Measurements from ENCODE around the gene KIF5C. TPM values are rescaled to one million over a fixed set of nuclear protein-coding genes. Genes with fewer than 3 reads are reported as not detected.

Gene KIF5C
- total RNA-seq, 2 donors from 2014 or later = 23.9 to 29.1 TPM

- Mint-ChIP-seq H3K36me3 (ENCODE audit: insufficient read depth in 2 of 2) (no peaks in the 10 kb centered on the region), H3K4me3 (no peak overlapping the region), H3K9me3 (peaks cover 2% of the 10 kb centered on the region in 2 donors), H3K27ac (no peak overlapping the region), H3K4me1 (ENCODE audit: low read depth) (peaks cover 8% of the 10 kb centered on the region), H3K27me3 (ENCODE audit: low read depth) (peaks cover 6% of the 10 kb centered on the region)
- no peak for ATAC-seq (replicated peaks in 1 of 2)
- no peak for DNase-seq
These were observed 189.4 kb downstream of the KIF5C start for GRCh38 chr2:149064365-149064841.

DNA sequence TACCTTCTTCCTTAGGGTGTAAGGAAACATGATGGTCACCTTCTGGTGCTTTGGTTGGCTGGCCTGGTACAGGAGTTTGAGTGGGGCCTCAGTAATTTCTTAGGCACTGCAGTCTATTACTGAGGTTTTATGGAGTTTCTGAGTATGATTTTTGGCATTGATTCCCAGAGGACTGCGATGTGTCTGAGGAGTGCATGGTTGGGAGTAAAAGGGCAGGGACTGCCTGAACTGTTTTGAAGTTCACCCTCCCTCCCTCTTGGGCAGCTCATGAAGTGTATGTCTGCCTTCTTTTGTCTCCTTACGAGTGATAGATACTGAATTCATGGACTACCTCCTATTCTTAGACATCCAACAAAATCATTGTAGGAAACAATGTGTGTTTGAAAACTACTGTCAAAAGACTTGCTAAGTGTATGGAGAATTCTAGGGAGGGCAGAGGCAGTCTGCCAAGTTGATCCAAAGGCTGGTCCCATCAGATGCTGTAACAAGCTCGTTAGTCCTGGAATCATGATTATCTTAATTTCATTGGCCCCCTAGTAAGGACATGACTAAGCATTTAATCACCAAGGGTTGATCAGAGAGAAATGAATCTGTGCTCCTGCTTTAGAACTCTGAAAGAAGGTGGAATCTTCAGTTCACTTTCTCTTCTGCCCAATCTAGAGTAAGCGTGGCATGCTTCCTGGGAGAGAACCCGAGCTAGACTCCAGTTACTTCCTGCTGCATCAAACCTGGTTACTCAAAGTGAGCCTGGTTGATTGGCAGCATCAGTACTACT lies 190.0 kb downstream of the KIF5C start:
- Mint-ChIP-seq H3K4me1 (ENCODE audit: low read depth) (peaks cover 15% of the 10 kb centered on the region), H3K9me3 (peaks cover 2% of the 10 kb centered on the region in 2 donors), H3K27ac (no peak overlapping the region), H3K36me3 (ENCODE audit: insufficient read depth in 2 of 2) (no peaks in the 10 kb centered on the region), H3K27me3 (ENCODE audit: low read depth) (peaks cover 8% of the 10 kb centered on the region), H3K4me3 (no peak overlapping the region)
- DNase-seq = no peak
- no peak for ATAC-seq (replicated peaks in 1 of 2)

- Mint-ChIP-seq H3K27me3 (ENCODE audit: low read depth) (peaks cover 16% of the 10 kb centered on the region), H3K9me3 (peaks cover 2% of the 10 kb centered on the region in 2 donors), H3K27ac (no peak overlapping the region), H3K36me3 (ENCODE audit: insufficient read depth in 2 of 2) (no peaks in the 10 kb centered on the region), H3K4me3 (peak overlapping the region in 1 of 2 donors; percentile 47), H3K4me1 (ENCODE audit: low read depth) (peaks cover 17% of the 10 kb centered on the region)
- DNase-seq (no peak), ATAC-seq (replicated peaks in 1 of 2) (no peak)
These were observed 193.4 kb downstream of the KIF5C start for GRCh38 chr2:149068225-149068995.

DNA sequence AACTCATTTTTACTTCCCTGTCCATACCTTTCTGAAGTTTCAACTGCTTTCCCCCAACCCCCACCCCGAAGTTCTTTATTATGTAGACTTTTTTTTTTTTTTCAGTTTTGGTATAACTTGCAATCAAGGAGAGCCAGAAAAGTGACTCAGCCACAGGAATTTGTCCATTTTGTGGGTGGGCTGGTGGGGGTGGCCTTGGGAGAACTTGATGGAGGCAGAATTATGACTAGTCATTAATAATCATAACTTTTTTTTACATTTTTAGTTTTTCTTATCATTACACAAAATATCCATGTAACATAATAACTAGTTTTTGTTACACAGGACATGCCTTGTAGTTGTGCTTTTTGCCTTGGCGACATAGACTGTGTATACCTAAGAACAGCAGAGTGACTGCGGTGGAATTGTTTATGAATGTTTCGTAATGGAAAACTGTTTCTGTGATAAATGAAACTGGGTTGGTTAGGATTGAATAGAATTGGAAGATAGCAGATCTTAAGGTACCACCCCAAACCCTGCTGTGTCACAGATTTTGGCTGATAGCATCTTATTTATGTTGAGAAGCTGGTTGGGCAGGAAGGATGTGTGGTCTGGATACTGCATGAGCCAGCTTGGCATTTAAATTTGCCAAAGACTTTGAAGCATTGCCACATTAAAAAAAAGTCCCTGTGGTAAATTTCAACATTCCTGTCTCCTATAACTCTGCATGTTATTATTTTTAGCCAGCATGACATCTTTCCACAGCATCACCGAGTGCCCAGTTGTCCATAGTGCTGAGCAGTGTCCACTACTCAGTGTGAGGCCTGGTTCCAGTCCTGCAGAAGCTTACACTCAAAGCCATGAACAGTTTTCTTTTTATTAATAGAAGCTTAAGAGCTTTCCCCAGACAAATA lies 194.2 kb downstream of the KIF5C start:
- Mint-ChIP-seq H3K9me3 (peaks cover 2% of the 10 kb centered on the region in 2 donors), H3K4me3 (peak overlapping the region; percentile 2 to 47), H3K27ac (peak overlapping the region; percentile 83), H3K27me3 (ENCODE audit: low read depth) (peaks cover 22% of the 10 kb centered on the region), H3K36me3 (ENCODE audit: insufficient read depth in 2 of 2) (no peaks in the 10 kb centered on the region), H3K4me1 (ENCODE audit: low read depth) (peaks cover 17% of the 10 kb centered on the region)
- ATAC-seq (replicated peaks in 1 of 2) (peak; percentile 94), DNase-seq (peak; percentile 18 to 21)

DNA sequence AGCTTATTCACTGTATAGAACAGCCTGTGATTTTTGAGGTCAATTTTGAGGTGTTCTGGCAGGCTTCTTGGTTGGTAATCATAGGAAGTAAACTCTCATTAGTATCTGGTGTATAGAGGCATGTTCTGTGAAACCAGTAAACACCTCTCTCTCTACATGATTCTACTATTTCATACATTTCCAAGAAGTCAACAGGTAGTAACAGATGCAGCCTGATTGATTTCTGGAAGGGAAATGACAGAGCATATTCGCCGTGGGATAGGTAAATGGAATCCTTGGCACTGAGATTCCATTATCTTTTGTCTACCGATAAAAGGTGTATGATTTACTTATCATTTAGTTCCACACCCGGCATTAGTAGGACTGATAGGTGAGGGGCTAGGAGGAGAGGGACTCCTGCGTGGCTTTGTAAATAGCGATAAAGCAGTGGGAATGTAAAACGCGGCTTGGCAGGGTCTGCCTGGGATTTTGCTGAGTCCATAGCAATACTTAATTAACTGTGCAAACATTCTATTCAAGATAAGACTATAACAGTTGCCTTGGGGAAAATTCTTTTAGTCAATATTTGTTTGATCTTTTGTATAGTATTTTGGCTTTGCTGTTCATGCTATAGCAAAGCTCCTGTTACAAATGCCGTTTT lies 195.8 kb downstream of the KIF5C start:
- Mint-ChIP-seq H3K4me1 (ENCODE audit: low read depth) (peaks cover 17% of the 10 kb centered on the region), H3K36me3 (ENCODE audit: insufficient read depth in 2 of 2) (no peaks in the 10 kb centered on the region), H3K9me3 (peaks cover 2% of the 10 kb centered on the region in 2 donors), H3K27ac (no peak overlapping the region), H3K27me3 (ENCODE audit: low read depth) (peaks cover 29% of the 10 kb centered on the region), H3K4me3 (no peak overlapping the region)
- DNase-seq = no peak
- ATAC-seq (replicated peaks in 1 of 2) = no peak

GRCh38 chr2:149075105-149075504 lies 200.1 kb downstream of the KIF5C start:
- ATAC-seq (replicated peaks in 1 of 2) (no peak), DNase-seq (no peak)
- peaks cover 2% of the 10 kb centered on the region for H3K4me1 Mint-ChIP-seq (ENCODE audit: low read depth)
- H3K9me3 Mint-ChIP-seq = no peaks in the 10 kb centered on the region
- no peaks in the 10 kb centered on the region for H3K36me3 Mint-ChIP-seq (ENCODE audit: insufficient read depth in 2 of 2)
- H3K4me3 Mint-ChIP-seq = no peak overlapping the region
- peaks cover 34% of the 10 kb centered on the region for H3K27me3 Mint-ChIP-seq (ENCODE audit: low read depth)
- H3K27ac Mint-ChIP-seq = no peak overlapping the region

GRCh38 chr2:149075853-149076252 lies 200.8 kb downstream of the KIF5C start:
- H3K9me3 Mint-ChIP-seq = no peaks in the 10 kb centered on the region
- H3K4me3 Mint-ChIP-seq = no peak overlapping the region
- no peaks in the 10 kb centered on the region for H3K36me3 Mint-ChIP-seq (ENCODE audit: insufficient read depth in 2 of 2)

More at GRCh38 chr2:149075853-149076252, 200.8 kb downstream of the KIF5C start:
- DNase-seq (no peak), ATAC-seq (replicated peaks in 1 of 2) (no peak)
- Mint-ChIP-seq H3K27ac (no peak overlapping the region), H3K4me1 (ENCODE audit: low read depth) (no peaks in the 10 kb centered on the region), H3K27me3 (ENCODE audit: low read depth) (peaks cover 30% of the 10 kb centered on the region)

Other genes with a start within 250 kb of the KIF5C start
- gene EPC2, start 230.5 kb upstream of the KIF5C start, total RNA-seq = 10 to 100 TPM; 33.2 to 37.2 TPM
- gene LYPD6B, start 163.5 kb downstream of the KIF5C start, total RNA-seq = not detected

Measured in activated T-cell treated with anti-CD3 and anti-CD28 coated beads, Interleukin-2, amount 50 U/mL, for 72 hours (primary cell).